IMR-90 (cell line): ENCODE measurements around the gene LRRFIP1. TPM values are rescaled to one million over a fixed set of nuclear protein-coding genes. Genes with fewer than 3 reads are reported as not detected.
A peak's percentile ranks its signal among the peaks of the same experiment; 100 is the strongest.

Experiments
- ATAC-seq: fragments of 200-7000 bp; cut with Tn5 transposase; 2 replicates; pipeline ENCODE4 v1.9.1; 2020; ENCODE audit warnings: low read depth, mild to moderate bottlenecking, moderate library complexity
- BruUV-seq: library from RNA; stranded (reverse); fragments of 400-500 nt; replicated peaks from 2 replicates; lab custom pipeline; 2021; lab: Mats Ljungman, UMichigan
- CTCF ChIA-PET: fragments of 300-600 bp; formaldehyde crosslinking; extraction: SDS; loops from one replicate; lab custom pipeline; 2021; ENCODE audit warnings: antibody characterized with exemption; lab: Yijun Ruan, JAX
- POLR2A ChIA-PET: fragments of 300-600 bp; sonication (Branson Sonifier 250); formaldehyde crosslinking; loops from one replicate; lab custom pipeline; 2022; ENCODE audit warnings: antibody characterized with exemption; ENCODE audit not compliant: unreplicated experiment; lab: Charles Lee
- DNase-seq: peaks from one replicate; pipeline ENCODE4 v3.0.0; 2013
- H2AFZ ChIP-seq: replicated peaks from 2 replicates; pipeline ENCODE3; 2013; ENCODE audit warnings: low read length, mild to moderate bottlenecking; ENCODE audit not compliant: poor library complexity
- H2AK5ac ChIP-seq: 2 replicates; pipeline ENCODE4 v1.6.1; 2013; ENCODE audit warnings: low read depth, low read length, inconsistent platforms
- H2AK9ac ChIP-seq: replicated peaks from 2 replicates; pipeline ENCODE3; 2013; ENCODE audit warnings: mild to moderate bottlenecking, low read depth, low read length, moderate library complexity; ENCODE audit not compliant: poor library complexity
- H2BK120ac ChIP-seq: 2 replicates; pipeline ENCODE4 v1.6.1; 2013; ENCODE audit warnings: low read depth, low read length, inconsistent platforms
- H2BK15ac ChIP-seq: 3 replicates; pipeline ENCODE4 v1.6.1; 2013; ENCODE audit warnings: low read depth, low read length, inconsistent platforms
- H2BK20ac ChIP-seq: 2 replicates; pipeline ENCODE4 v1.6.1; 2013; ENCODE audit warnings: low read depth, mild to moderate bottlenecking, inconsistent platforms, low read length, moderate library complexity
- H2BK5ac ChIP-seq: 2 replicates; pipeline ENCODE4 v1.6.1; 2013; ENCODE audit warnings: mild to moderate bottlenecking, low read depth, low read length, inconsistent platforms; ENCODE audit not compliant: poor library complexity, severe bottlenecking
- H3K14ac ChIP-seq: replicated peaks from 2 replicates; pipeline ENCODE4 v1.6.1; 2013; ENCODE audit warnings: low read depth, low read length, inconsistent platforms
- H3K18ac ChIP-seq: 2 replicates; pipeline ENCODE4 v1.6.1; 2013; ENCODE audit warnings: low read depth, low read length, control low read depth
- H3K23ac ChIP-seq: 2 replicates; pipeline ENCODE4 v1.6.1; 2013; ENCODE audit warnings: low read depth, low read length, inconsistent platforms
- H3K27ac ChIP-seq: 2 replicates; pipeline ENCODE4 v1.5.1; 2013; ENCODE audit warnings: mild to moderate bottlenecking, control low read depth, low read length; ENCODE audit not compliant: insufficient read depth
- H3K27me3 ChIP-seq: 2 replicates; pipeline ENCODE4 v1.6.1; 2013; ENCODE audit warnings: low read length; ENCODE audit not compliant: control insufficient read depth, insufficient read depth
- H3K36me3 ChIP-seq: 2 replicates; pipeline ENCODE4 v1.6.1; 2013; ENCODE audit warnings: low read length, mixed read lengths; ENCODE audit not compliant: control insufficient read depth, insufficient read depth
- H3K4ac ChIP-seq: 2 replicates; pipeline ENCODE4 v1.6.1; 2013; ENCODE audit warnings: low read depth, low read length, inconsistent platforms
- H3K4me1 ChIP-seq: 2 replicates; pipeline ENCODE4 v1.6.1; 2013; ENCODE audit warnings: low read length, mixed read lengths; ENCODE audit not compliant: control insufficient read depth, insufficient read depth
- H3K4me2 ChIP-seq: 2 replicates; pipeline ENCODE4 v1.6.1; 2013; ENCODE audit warnings: low read depth, mild to moderate bottlenecking, control low read depth, low read length, moderate library complexity
- H3K4me3 ChIP-seq: 2 replicates; pipeline ENCODE4 v1.5.1; 2013; ENCODE audit warnings: low read depth, mild to moderate bottlenecking, control low read depth, low read length, moderate library complexity; ENCODE audit not compliant: insufficient read depth
- H3K56ac ChIP-seq: 2 replicates; pipeline ENCODE4 v1.6.1; 2013; ENCODE audit warnings: low read length, inconsistent platforms; ENCODE audit not compliant: insufficient read depth; ENCODE audit errors: extremely low read depth
- H3K79me1 ChIP-seq, 2 experiments: 2 replicates each; pipeline ENCODE4 v1.6.1; 2013; ENCODE audit warnings: low read length in 2 of 2, inconsistent platforms in 1 of 2, low read depth in 1 of 2
- H3K9ac ChIP-seq: 2 replicates; pipeline ENCODE4 v1.6.1; 2013; ENCODE audit warnings: low read depth, low read length, control low read depth
- H3K9me1 ChIP-seq: 2 replicates; pipeline ENCODE4 v1.6.1; 2013; ENCODE audit warnings: low read length, inconsistent platforms; ENCODE audit not compliant: insufficient read depth
- H3K9me3 ChIP-seq: 2 replicates; pipeline ENCODE4 v1.6.1; 2013; ENCODE audit warnings: low read length; ENCODE audit not compliant: control insufficient read depth, insufficient read depth
- H4K20me1 ChIP-seq: 2 replicates; pipeline ENCODE4 v1.6.1; 2013; ENCODE audit warnings: low read length, inconsistent platforms; ENCODE audit not compliant: insufficient read depth
- H4K5ac ChIP-seq: 2 replicates; pipeline ENCODE4 v1.6.1; 2013; ENCODE audit warnings: mild to moderate bottlenecking, low read depth, low read length, control low read depth
- H4K8ac ChIP-seq, 2 experiments: 2 replicates each; pipeline ENCODE4 v1.6.1; 2013; ENCODE audit warnings: low read depth in 2 of 2, low read length in 2 of 2, control low read depth in 1 of 2, inconsistent platforms in 1 of 2
- H4K91ac ChIP-seq: 2 replicates; pipeline ENCODE4 v1.6.1; 2013; ENCODE audit warnings: low read depth, low read length, inconsistent platforms; ENCODE audit not compliant: insufficient read depth
- BHLHE40 ChIP-seq: fragments of 150-350 bp; IDR thresholded peaks from 2 replicates; pipeline ENCODE4 v1.6.1; 2016; ENCODE audit warnings: mild to moderate bottlenecking, low read depth, low read length
- CEBPB ChIP-seq: IDR thresholded peaks from 2 replicates; pipeline ENCODE4 v1.6.1; 2012; ENCODE audit warnings: low read depth, low read length, improper control_type of control experiment
- CHD1 ChIP-seq: IDR thresholded peaks from 2 replicates; pipeline ENCODE4 v1.6.1; 2012; ENCODE audit warnings: low read depth, low read length, improper control_type of control experiment
- FOS ChIP-seq: fragments of 150-350 bp; IDR thresholded peaks from 2 replicates; pipeline ENCODE4 v1.6.1; 2016; ENCODE audit warnings: low read depth, low read length
- MAFK ChIP-seq: IDR thresholded peaks from 2 replicates; pipeline ENCODE4 v1.6.1; 2012; ENCODE audit warnings: low read depth, low read length, improper control_type of control experiment
- MAZ ChIP-seq: IDR thresholded peaks from 2 replicates; pipeline ENCODE4 v1.6.1; 2012; ENCODE audit warnings: low read depth, mild to moderate bottlenecking, low read length, improper control_type of control experiment, moderate library complexity, borderline replicate concordance
- MXI1 ChIP-seq: IDR thresholded peaks from 2 replicates; pipeline ENCODE4 v1.6.1; 2012; ENCODE audit warnings: low read depth, mild to moderate bottlenecking, low read length, moderate library complexity, borderline replicate concordance
- NFE2L2 ChIP-seq: fragments of 150-350 bp; IDR thresholded peaks from 2 replicates; pipeline ENCODE4 v1.6.1; 2016; ENCODE audit warnings: low read depth, mild to moderate bottlenecking, low read length
- POLR2A ChIP-seq: IDR thresholded peaks from 2 replicates; pipeline ENCODE4 v1.6.1; 2012; ENCODE audit warnings: mild to moderate bottlenecking, low read depth, low read length
- RAD21 ChIP-seq: IDR thresholded peaks from 2 replicates; pipeline ENCODE4 v1.6.1; 2012; ENCODE audit warnings: low read length, improper control_type of control experiment
- RCOR1 ChIP-seq: IDR thresholded peaks from 2 replicates; pipeline ENCODE4 v1.6.1; 2012; ENCODE audit warnings: mild to moderate bottlenecking, low read length, improper control_type of control experiment; ENCODE audit not compliant: insufficient replicate concordance
- RFX5 ChIP-seq: IDR thresholded peaks from 2 replicates; pipeline ENCODE4 v1.8.0; 2012; ENCODE audit warnings: low read depth, mild to moderate bottlenecking, low read length, moderate library complexity
- SMC3 ChIP-seq: fragments of 150-350 bp; IDR thresholded peaks from 2 replicates; pipeline ENCODE4 v1.6.1; 2016; ENCODE audit warnings: low read depth, mild to moderate bottlenecking, antibody characterized with exemption, low read length, moderate library complexity
- WGBS, 2 experiments: methylation state at CpG; one replicate each; pipeline versions ENCODE4 v1.1.5 to v1.1.7; 2013; ENCODE audit warnings: missing lambda C conversion rate in 2 of 2; ENCODE audit not compliant: insufficient read length in 1 of 2; ENCODE audit errors: extremely low coverage in 2 of 2; 5-methylcytosine and 5-hydroxymethylcytosine counted together
- dilution Hi-C: fragments of 300-500 bp; cut with HindIII; formaldehyde crosslinking; loops from one replicate; pipeline ENCODE4 v1.14.3; 2018; ENCODE audit warnings: low sequenced_read_pairs; ENCODE audit not compliant: unreplicated experiment
- in situ Hi-C: fragments of 300-500 bp; cut with MboI; formaldehyde crosslinking; loops from 3 replicates; pipeline ENCODE4 v1.14.3; 2019; ENCODE audit warnings: low sequenced_read_pairs, inconsistent platforms, mixed read lengths
- intact Hi-C: fragments of 100-400 bp; cut with micrococcal nuclease; formaldehyde crosslinking; loops from 2 replicates; pipeline ENCODE4 v1.10.0; 2022
- polyA plus RNA-seq, 3 experiments: library from polyadenylated mRNA; depleted of rRNA; stranded (reverse); fragments of >200 nt; gene quantifications; 2 replicates each; pipeline ENCODE4 v1.2.3, GENCODE V29; 2012; ENCODE audit warnings: low replicate concordance in 1 of 3
- total RNA-seq: library from RNA; depleted of rRNA; stranded (reverse); fragments of >200 nt; gene quantifications from 2 replicates; pipeline ENCODE4 v1.2.3, GENCODE V29; 2012
- TF ChIP-seq, protein P1 (sequence below): fragments of 150-350 bp; IDR thresholded peaks from 2 replicates; pipeline ENCODE4 v1.6.1; 2017; ENCODE audit warnings: mild to moderate bottlenecking, antibody characterized with exemption, low read length, low read depth
- TF ChIP-seq, protein P2 (sequence below): fragments of 150-350 bp; IDR thresholded peaks from 2 replicates; pipeline ENCODE4 v1.6.1; 2016; ENCODE audit warnings: low read depth, mild to moderate bottlenecking, low read length, moderate library complexity, borderline replicate concordance
- TF ChIP-seq, protein P3 (sequence below): conservative IDR thresholded peaks from 2 replicates; pipeline ENCODE4 v1.5.1; 2012; ENCODE audit warnings: mild to moderate bottlenecking, low read depth, low read length, improper control_type of control experiment

Gene LRRFIP1
- total and polyA plus RNA-seq, 2 of the 4 experiments (the other 2 are of a cell fraction) = 52.2 to 54.4 TPM

DNA sequence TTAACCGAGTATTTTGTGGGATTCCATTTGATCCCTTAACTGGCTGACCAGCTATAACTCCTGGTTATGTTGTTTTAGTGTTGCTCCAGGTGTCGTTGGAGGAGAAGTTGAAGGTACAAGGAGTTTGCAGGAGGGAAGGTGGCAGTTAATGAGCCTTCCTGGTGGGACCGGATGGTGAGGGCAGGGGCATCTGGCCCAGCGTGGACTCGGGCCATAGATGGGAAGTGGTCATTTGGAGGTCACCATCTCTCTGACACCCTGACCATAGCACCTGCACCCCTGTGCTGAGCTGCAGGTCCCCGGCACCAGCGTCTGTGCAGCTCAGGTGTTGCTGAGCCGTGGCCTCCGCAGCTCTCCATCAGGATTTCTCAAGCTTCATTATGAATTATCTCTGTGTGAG lies 119.8 kb downstream of the LRRFIP1 start:
- intact Hi-C loops (loop anchor here (5.0 to 10.0 kb wide), 2 partner anchors 60 to 652 kb away; no protein-coding TSS in a partner anchor), in situ Hi-C loops (loop anchor here (10.0 to 25.0 kb wide), 2 partner anchors 232 to 635 kb away; no protein-coding TSS in a partner anchor), dilution Hi-C loops (no loop called here)
- no peak overlapping the region for H3K56ac ChIP-seq
- no peak overlapping the region for H2AK5ac ChIP-seq
- H2AFZ ChIP-seq = no peak overlapping the region
- H3K79me1 ChIP-seq = peaks cover 40 to 78% of the 10 kb centered on the region in 2 experiments
- peaks cover 40% of the 10 kb centered on the region for H4K20me1 ChIP-seq
- no peak overlapping the region for H3K4ac ChIP-seq
- POLR2A ChIA-PET = no interaction called here
- H3K27ac ChIP-seq = no peak overlapping the region
- H2BK15ac ChIP-seq = no peak overlapping the region
- no peak overlapping the region for H4K8ac ChIP-seq
- H3K9me1 ChIP-seq = peaks cover 20% of the 10 kb centered on the region
- H3K27me3 ChIP-seq = no peaks in the 10 kb centered on the region
- BruUV-seq = no TSS peak
- H3K4me1 ChIP-seq = peaks cover 14% of the 10 kb centered on the region
- no peak overlapping the region for H3K23ac ChIP-seq
- no peak overlapping the region for H2BK20ac ChIP-seq
- no peak overlapping the region for H3K4me2 ChIP-seq
- 92% methylated on average over 4 of the region's 9 CpGs; no CpG with 5 or more reads in 1 of the 2 experiments for WGBS, 2 experiments
- H3K18ac ChIP-seq = no peak overlapping the region
- no peak for TF ChIP-seq BHLHE40
- no peak for TF ChIP-seq CEBPB
- no peak for TF ChIP-seq CHD1
- TF ChIP-seq, protein P1, sequence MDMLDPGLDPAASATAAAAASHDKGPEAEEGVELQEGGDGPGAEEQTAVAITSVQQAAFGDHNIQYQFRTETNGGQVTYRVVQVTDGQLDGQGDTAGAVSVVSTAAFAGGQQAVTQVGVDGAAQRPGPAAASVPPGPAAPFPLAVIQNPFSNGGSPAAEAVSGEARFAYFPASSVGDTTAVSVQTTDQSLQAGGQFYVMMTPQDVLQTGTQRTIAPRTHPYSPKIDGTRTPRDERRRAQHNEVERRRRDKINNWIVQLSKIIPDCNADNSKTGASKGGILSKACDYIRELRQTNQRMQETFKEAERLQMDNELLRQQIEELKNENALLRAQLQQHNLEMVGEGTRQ = no peak
- TF ChIP-seq RFX5 = no peak
- no peak for TF ChIP-seq NFE2L2
- TF ChIP-seq MAZ = no peak
- no peak for TF ChIP-seq POLR2A
- TF ChIP-seq, protein P2, sequence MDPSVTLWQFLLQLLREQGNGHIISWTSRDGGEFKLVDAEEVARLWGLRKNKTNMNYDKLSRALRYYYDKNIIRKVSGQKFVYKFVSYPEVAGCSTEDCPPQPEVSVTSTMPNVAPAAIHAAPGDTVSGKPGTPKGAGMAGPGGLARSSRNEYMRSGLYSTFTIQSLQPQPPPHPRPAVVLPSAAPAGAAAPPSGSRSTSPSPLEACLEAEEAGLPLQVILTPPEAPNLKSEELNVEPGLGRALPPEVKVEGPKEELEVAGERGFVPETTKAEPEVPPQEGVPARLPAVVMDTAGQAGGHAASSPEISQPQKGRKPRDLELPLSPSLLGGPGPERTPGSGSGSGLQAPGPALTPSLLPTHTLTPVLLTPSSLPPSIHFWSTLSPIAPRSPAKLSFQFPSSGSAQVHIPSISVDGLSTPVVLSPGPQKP = no peak
- no peak for TF ChIP-seq RCOR1
- TF ChIP-seq SMC3 = no peak
- TF ChIP-seq, protein P3, sequence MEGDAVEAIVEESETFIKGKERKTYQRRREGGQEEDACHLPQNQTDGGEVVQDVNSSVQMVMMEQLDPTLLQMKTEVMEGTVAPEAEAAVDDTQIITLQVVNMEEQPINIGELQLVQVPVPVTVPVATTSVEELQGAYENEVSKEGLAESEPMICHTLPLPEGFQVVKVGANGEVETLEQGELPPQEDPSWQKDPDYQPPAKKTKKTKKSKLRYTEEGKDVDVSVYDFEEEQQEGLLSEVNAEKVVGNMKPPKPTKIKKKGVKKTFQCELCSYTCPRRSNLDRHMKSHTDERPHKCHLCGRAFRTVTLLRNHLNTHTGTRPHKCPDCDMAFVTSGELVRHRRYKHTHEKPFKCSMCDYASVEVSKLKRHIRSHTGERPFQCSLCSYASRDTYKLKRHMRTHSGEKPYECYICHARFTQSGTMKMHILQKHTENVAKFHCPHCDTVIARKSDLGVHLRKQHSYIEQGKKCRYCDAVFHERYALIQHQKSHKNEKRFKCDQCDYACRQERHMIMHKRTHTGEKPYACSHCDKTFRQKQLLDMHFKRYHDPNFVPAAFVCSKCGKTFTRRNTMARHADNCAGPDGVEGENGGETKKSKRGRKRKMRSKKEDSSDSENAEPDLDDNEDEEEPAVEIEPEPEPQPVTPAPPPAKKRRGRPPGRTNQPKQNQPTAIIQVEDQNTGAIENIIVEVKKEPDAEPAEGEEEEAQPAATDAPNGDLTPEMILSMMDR = no peak
- TF ChIP-seq MXI1 = no peak
- TF ChIP-seq RAD21 = no peak
- TF ChIP-seq FOS = no peak
- no peak for TF ChIP-seq MAFK
- CTCF ChIA-PET = interaction anchor here (3.9 kb wide), 1 partner anchor 75 kb away, joined by 56 read pairs; no protein-coding TSS in a partner anchor
- no peak overlapping the region for H3K9ac ChIP-seq
- no peak overlapping the region for H2BK5ac ChIP-seq
- H2AK9ac ChIP-seq = peak overlapping the region; percentile 59
- H3K9me3 ChIP-seq = no peaks in the 10 kb centered on the region
- H2BK120ac ChIP-seq = no peak overlapping the region
- DNase-seq = no peak
- no peak for ATAC-seq
- peaks cover 31% of the 10 kb centered on the region for H3K36me3 ChIP-seq
- H4K5ac ChIP-seq = no peak overlapping the region
- no peak overlapping the region for H4K91ac ChIP-seq
- H3K14ac ChIP-seq = no peak overlapping the region
- H3K4me3 ChIP-seq = no peak overlapping the region
